CD8-positive, alpha-beta memory T cell (primary cell): ENCODE data around the gene LHPP. TPM values are rescaled to one million over a fixed set of nuclear protein-coding genes. Genes with fewer than 3 reads are reported as not detected.
"Not testable (repeated sequence)": the region's sequence is repeated elsewhere in the genome, so short reads cannot be mapped to it uniquely, and the experiment has no call there.

Experiments
- CTCF ChIA-PET: fragments of 350-600 bp; sonication (Branson Sonifier 250); formaldehyde crosslinking; loops from one replicate; lab custom pipeline; 2021; ENCODE audit warnings: antibody characterized with exemption; lab: Charles Lee
- POLR2A ChIA-PET: fragments of 350-600 bp; sonication (Branson Sonifier 250); formaldehyde crosslinking; loops from one replicate; lab custom pipeline; 2021; ENCODE audit warnings: antibody characterized with exemption; lab: Charles Lee
- DNase-seq, 5 donors: peaks; one replicate each; pipeline versions ENCODE4 v3.0.0 to v3.0.0-alpha.2; 2020 to 2022; ENCODE audit warnings: mixed read lengths in 1 of 5
- H3K27ac ChIP-seq: one replicate; pipeline ENCODE4 v1.7.0; 2013; ENCODE audit warnings: low read depth, mild to moderate bottlenecking, low read length, moderate library complexity
- H3K27me3 ChIP-seq: 2 replicates; pipeline ENCODE4 v1.7.0; 2013; ENCODE audit warnings: low read length, mild to moderate bottlenecking; ENCODE audit not compliant: insufficient read depth, poor library complexity, severe bottlenecking
- H3K36me3 ChIP-seq: 2 replicates; pipeline ENCODE4 v1.7.0; 2013; ENCODE audit warnings: mild to moderate bottlenecking, low read length, moderate library complexity; ENCODE audit not compliant: insufficient read depth
- H3K4me1 ChIP-seq: 2 replicates; pipeline ENCODE4 v1.7.0; 2013; ENCODE audit warnings: mild to moderate bottlenecking, low read length, moderate library complexity; ENCODE audit not compliant: insufficient read depth
- H3K4me3 ChIP-seq: 2 replicates; pipeline ENCODE4 v1.7.0; 2013; ENCODE audit warnings: mild to moderate bottlenecking, low read length
- H3K9me3 ChIP-seq: 2 replicates; pipeline ENCODE4 v1.7.0; 2013; ENCODE audit warnings: mild to moderate bottlenecking, low read length
- H3K27ac Mint-ChIP-seq, 8 donors: one replicate each; pipeline ENCODE4 v1.8.0; 2020 to 2021; ENCODE audit warnings: mixed read lengths in 8 of 8, mild to moderate bottlenecking in 6 of 8, inconsistent platforms in 3 of 8, moderate library complexity in 3 of 8
- H3K27me3 Mint-ChIP-seq, 2 donors: one replicate each; pipeline ENCODE4 v1.8.0; 2020 to 2021; ENCODE audit warnings: mixed read lengths in 2 of 2, mild to moderate bottlenecking in 1 of 2, moderate library complexity in 1 of 2
- H3K36me3 Mint-ChIP-seq, 3 donors: one replicate each; pipeline ENCODE4 v1.8.0; 2020 to 2021; ENCODE audit warnings: mixed read lengths in 3 of 3, inconsistent platforms in 1 of 3, mild to moderate bottlenecking in 1 of 3
- H3K4me1 Mint-ChIP-seq, 3 donors: one replicate each; pipeline ENCODE4 v1.8.0; 2020 to 2021; ENCODE audit warnings: mixed read lengths in 3 of 3, inconsistent platforms in 1 of 3, mild to moderate bottlenecking in 1 of 3
- H3K4me3 Mint-ChIP-seq, 7 donors: one replicate each; pipeline ENCODE4 v1.8.0; 2020 to 2021; ENCODE audit warnings: mixed read lengths in 7 of 7, mild to moderate bottlenecking in 6 of 7, moderate library complexity in 4 of 7, inconsistent platforms in 2 of 7
- H3K9me3 Mint-ChIP-seq, 5 donors: one replicate each; pipeline ENCODE4 v1.8.0; 2020 to 2022; ENCODE audit warnings: mixed read lengths in 5 of 5, mild to moderate bottlenecking in 3 of 5, moderate library complexity in 2 of 5, inconsistent platforms in 1 of 5
- polyA plus RNA-seq: library from polyadenylated mRNA; unstranded; fragments of 300-500 nt; fragmentation: Illumina TruSeq; gene quantifications from one replicate; pipeline ENCODE4 v1.2.3, GENCODE V29; 2021
- total RNA-seq, 2 experiments: library from RNA; stranded (reverse); gene quantifications; one replicate each; pipeline ENCODE4 v1.2.3, GENCODE V29; 2021

Gene LHPP
- total and polyA plus RNA-seq, 3 experiments from 2014 or later = 5.2 to 19.1 (median 6.3) TPM

DNA sequence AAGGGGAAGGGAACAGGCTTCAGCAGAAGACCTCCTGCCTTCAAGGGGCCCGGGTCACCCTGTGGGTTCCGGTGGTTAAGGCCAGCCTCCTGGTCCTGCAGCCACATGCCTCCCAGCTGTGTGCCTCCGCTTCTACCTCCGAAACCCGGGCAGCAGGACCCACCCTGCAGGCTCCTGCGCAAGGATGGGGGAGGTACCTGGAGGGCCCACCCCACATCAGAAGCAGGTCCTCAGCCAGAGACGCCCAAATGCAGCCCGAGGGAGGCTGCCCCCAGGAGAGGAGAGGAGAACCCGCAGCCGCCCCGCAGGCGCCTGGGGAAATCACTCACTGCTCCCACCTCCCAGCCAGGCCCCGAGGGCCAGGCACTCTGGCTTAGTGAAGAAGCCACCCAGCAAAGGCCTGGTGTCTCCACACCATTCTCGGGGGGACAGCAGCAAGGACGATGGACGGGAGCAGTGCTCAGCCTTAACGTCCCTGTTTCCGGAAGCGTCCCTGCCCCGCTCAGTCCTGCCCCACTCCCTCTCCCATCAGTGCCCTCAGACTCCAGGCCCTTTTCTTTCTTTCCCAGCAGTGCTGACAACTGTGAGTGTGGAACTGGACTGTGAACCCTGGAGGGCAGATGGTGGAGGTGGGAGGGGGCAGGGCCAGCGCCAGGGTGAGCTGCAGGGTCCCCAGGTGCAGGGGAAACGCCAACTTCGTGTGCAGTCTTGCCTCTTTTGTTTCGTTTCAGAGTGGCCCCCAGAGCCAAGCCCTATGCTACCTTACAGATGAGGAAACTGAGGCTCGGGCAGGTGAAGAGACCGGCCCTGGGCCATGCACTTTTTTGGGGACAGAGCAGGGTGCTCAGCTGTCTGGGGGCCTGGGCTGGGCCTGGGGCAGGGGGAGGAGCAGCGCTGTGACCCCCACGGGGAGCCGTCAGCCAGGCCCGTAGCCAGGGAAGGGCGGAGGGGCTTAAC, 144.5 kb downstream of the LHPP start:
- POLR2A ChIA-PET = no interaction called here
- Mint-ChIP-seq H3K4me1 (peaks cover 2 to 14% (median 3%) of the 10 kb centered on the region in 3 donors), H3K9me3 (no peaks in the 10 kb centered on the region), H3K27me3 (no peaks in the 10 kb centered on the region), H3K4me3 (peak overlapping the region in 1 of 7 donors; percentile 32), H3K27ac (peak overlapping the region in 1 of 8 donors; percentile 30), H3K36me3 (no peaks in the 10 kb centered on the region)
- H3K4me1 ChIP-seq = peaks cover 4% of the 10 kb centered on the region
- no peaks in the 10 kb centered on the region for H3K9me3 ChIP-seq
- H3K27me3 ChIP-seq = no peaks in the 10 kb centered on the region
- DNase-seq = no peak
- no peak overlapping the region for H3K27ac ChIP-seq
- no peak overlapping the region for H3K4me3 ChIP-seq
- no peaks in the 10 kb centered on the region for H3K36me3 ChIP-seq
- CTCF ChIA-PET = no interaction called here

DNA sequence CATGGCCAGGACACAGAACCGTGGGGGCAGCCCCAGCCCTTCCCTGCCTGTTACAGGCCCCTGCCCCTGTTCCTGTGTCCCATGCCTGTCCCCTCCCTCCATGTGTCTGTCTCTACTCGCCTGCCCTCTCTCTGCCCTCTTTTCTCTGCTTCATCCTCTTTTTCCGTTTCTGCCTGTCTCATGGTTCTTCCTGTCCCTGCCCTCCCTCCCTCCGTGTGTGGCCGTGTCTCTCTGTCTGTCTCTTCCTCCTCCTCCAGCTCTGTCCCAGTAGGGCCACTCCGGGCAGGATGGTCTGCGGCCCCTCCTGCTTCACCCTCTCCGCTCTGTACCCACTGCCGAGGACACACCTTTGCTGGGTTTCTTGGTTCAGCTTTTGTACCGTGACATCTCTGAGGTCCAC, 145.2 kb downstream of the LHPP start:
- peaks cover 11% of the 10 kb centered on the region for H3K4me1 ChIP-seq
- Mint-ChIP-seq H3K9me3 (no peaks in the 10 kb centered on the region), H3K27ac (peak overlapping the region in 1 of 8 donors; percentile 70), H3K36me3 (no peaks in the 10 kb centered on the region), H3K27me3 (peaks cover 0 to under 1% of the 10 kb centered on the region in 2 donors), H3K4me3 (no peak overlapping the region), H3K4me1 (peaks cover 8 to 21% (median 9%) of the 10 kb centered on the region in 3 donors)
- H3K36me3 ChIP-seq = no peaks in the 10 kb centered on the region
- ChIA-PET POLR2A (no interaction called here), CTCF (no interaction called here)
- DNase-seq = no peak
- no peak overlapping the region for H3K27ac ChIP-seq
- no peaks in the 10 kb centered on the region for H3K9me3 ChIP-seq
- no peaks in the 10 kb centered on the region for H3K27me3 ChIP-seq
- no peak overlapping the region for H3K4me3 ChIP-seq

DNA sequence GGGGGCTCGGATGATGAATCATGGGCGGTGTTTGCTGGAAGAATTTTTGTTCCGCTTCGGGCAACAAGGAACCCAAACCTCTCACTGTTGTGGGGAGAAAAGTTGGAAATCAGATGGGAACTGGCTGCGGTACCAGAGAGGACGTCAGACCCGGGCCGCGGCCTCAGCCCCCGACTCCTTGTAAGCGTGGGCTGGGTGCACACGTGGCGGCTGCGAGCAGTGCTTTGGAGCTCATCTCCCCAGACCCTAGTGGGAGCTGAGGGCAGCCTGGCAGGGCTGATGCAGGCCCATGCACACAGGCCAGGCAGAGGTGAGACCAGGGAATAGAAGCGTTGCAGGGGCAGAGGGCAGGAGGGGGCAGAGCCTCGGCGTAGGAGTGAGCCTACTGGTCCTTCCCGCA, 146.1 kb downstream of the LHPP start:
- Mint-ChIP-seq H3K36me3 (no peaks in the 10 kb centered on the region), H3K27me3 (peaks cover 0 to 2% of the 10 kb centered on the region in 2 donors), H3K27ac (no peak overlapping the region), H3K4me3 (no peak overlapping the region), H3K9me3 (no peaks in the 10 kb centered on the region), H3K4me1 (peaks cover 17 to 29% (median 18%) of the 10 kb centered on the region in 3 donors)
- no peak overlapping the region for H3K27ac ChIP-seq
- ChIA-PET POLR2A (no interaction called here), CTCF (no interaction called here)
- no peaks in the 10 kb centered on the region for H3K27me3 ChIP-seq
- no peak overlapping the region for H3K4me3 ChIP-seq
- no peaks in the 10 kb centered on the region for H3K36me3 ChIP-seq
- H3K4me1 ChIP-seq = peaks cover 20% of the 10 kb centered on the region
- H3K9me3 ChIP-seq = no peaks in the 10 kb centered on the region
- DNase-seq = no peak

DNA sequence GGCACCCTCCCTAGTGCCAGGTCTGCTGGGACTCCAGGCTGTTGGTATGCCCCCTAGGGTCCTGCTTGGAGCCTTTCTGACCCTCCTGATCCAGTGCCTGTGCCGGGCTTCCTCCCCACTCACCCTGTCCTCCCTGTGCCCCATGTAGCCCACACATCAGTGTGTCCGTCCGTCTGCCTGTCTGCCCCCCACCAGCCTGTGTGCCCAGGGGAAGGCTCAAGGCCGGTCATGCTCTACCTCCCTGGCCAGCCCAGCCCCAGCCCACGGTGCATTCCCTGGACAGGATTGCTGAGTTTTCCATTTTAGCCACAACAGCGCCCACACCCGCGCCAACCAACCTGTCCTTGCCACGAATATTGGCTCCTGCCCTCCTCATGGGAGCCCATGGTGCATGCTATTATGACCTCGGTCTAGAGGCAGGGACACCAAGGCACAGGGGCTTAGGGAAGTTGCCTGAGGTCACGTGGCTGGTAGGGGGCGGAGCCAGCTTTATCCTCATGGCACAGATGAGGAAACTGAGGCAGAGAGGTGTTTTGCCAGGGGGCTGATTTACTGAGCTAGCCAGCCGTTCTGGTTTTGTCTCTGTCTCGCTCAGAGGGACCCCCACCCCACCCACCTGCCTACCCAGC, 146.6 kb downstream of the LHPP start:
- H3K27ac ChIP-seq = no peak overlapping the region
- no peaks in the 10 kb centered on the region for H3K27me3 ChIP-seq
- no peaks in the 10 kb centered on the region for H3K36me3 Mint-ChIP-seq
- H3K36me3 ChIP-seq = no peaks in the 10 kb centered on the region
- ChIA-PET POLR2A (no interaction called here), CTCF (interaction anchor here (1.2 kb wide), 1 partner anchor 15 kb away, joined by 3 read pairs; no protein-coding TSS in a partner anchor)
- peaks cover 24% of the 10 kb centered on the region for H3K4me1 ChIP-seq
- no peaks in the 10 kb centered on the region for H3K9me3 ChIP-seq
- no peak for DNase-seq
- peak overlapping the region in 1 of 7 donors; percentile 54 for H3K4me3 Mint-ChIP-seq
- H3K4me1 Mint-ChIP-seq = peaks cover 18 to 34% (median 20%) of the 10 kb centered on the region in 3 donors
- H3K4me3 ChIP-seq = no peak overlapping the region
- peaks cover 0 to 2% of the 10 kb centered on the region in 2 donors for H3K27me3 Mint-ChIP-seq
- H3K27ac Mint-ChIP-seq = peak overlapping the region in 1 of 8 donors; percentile 82
- no peaks in the 10 kb centered on the region for H3K9me3 Mint-ChIP-seq

DNA sequence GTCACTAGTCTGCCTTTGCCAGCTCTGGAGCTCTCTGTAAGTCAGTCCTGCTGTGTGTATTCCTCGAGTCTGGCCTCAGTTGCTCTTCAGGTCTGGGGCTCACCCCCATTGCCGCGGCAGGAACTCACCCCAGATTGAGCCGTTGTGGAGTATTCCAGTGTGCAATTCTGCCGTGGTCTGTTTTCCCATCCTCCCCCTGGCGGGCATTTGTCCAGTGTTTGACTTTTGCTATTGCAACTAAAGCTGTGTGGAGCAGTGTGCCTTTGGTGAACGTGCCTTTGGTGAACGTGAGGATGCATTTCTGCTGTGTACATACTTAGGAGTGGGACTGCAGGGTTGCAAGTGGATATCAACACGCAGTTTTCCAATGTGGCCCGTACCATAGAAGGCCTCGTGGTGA, 148.1 kb downstream of the LHPP start:
- Mint-ChIP-seq H3K27ac (peak overlapping the region in 3 of 8 donors; percentile 23 to 68 (median 51)), H3K36me3 (no peaks in the 10 kb centered on the region), H3K9me3 (no peaks in the 10 kb centered on the region), H3K4me1 (peaks cover 24 to 46% (median 29%) of the 10 kb centered on the region in 3 donors), H3K27me3 (peaks cover 0 to 3% of the 10 kb centered on the region in 2 donors), H3K4me3 (peak overlapping the region in 1 of 7 donors; percentile 32)
- ChIA-PET POLR2A (no interaction called here), CTCF (interaction anchor here (1.2 kb wide), 1 partner anchor 17 kb away, joined by 3 read pairs; no protein-coding TSS in a partner anchor)
- H3K27ac ChIP-seq = no peak overlapping the region
- no peaks in the 10 kb centered on the region for H3K36me3 ChIP-seq
- DNase-seq = no peak
- no peaks in the 10 kb centered on the region for H3K27me3 ChIP-seq
- H3K4me3 ChIP-seq = no peak overlapping the region
- peaks cover 33% of the 10 kb centered on the region for H3K4me1 ChIP-seq
- no peaks in the 10 kb centered on the region for H3K9me3 ChIP-seq

DNA sequence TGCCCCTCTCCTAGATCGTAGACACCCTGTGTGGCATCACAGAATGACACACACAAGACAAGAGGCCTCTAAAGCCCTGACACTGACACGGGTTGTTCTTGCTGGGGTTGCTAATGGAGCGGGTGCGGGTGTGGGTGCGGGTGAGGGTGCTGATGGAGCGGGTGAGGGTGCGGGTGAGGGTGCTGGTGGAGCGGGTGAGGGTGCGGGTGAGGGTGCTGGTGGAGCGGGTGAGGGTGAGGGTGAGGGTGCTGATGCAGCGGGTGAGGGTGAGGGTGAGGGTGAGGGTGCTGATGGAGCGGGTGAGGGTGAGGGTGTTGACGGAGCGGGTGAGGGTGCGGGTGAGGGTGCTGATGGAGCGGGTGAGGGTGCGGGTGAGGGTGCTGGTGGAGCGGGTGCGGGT, 148.6 kb downstream of the LHPP start:
- H3K4me1 Mint-ChIP-seq = peaks cover 27 to 51% (median 34%) of the 10 kb centered on the region in 3 donors
- H3K9me3 ChIP-seq, H3K27me3 Mint-ChIP-seq, H3K36me3 Mint-ChIP-seq, POLR2A ChIA-PET, DNase-seq, H3K27ac ChIP-seq, CTCF ChIA-PET, H3K27me3 ChIP-seq, H3K36me3 ChIP-seq, H3K4me3 ChIP-seq, H3K9me3 Mint-ChIP-seq: not testable (repeated sequence)
- peaks cover 33% of the 10 kb centered on the region for H3K4me1 ChIP-seq
- peak overlapping the region in 2 of 8 donors; percentile 23 to 68 for H3K27ac Mint-ChIP-seq
- H3K4me3 Mint-ChIP-seq = peak overlapping the region in 1 of 7 donors; percentile 32

DNA sequence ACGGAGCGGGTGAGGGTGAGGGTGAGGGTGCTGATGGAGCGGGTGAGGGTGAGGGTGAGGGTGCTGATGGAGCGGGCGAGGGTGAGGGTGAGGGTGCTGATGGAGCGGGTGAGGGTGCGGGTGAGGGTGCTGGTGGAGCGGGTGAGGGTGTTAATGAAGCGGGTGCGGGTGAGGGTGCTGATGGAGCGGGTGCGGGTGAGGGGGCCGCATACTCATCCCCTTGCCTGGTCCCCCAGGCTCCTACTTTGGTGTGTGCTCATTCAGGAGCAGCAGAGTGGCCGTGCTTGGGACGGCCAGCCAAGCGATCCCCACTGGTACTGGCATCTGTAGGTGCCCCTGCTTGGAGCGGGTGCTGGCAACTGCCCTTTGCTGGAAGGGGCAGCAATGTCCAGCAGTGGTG, 149.2 kb downstream of the LHPP start:
- H3K4me3 ChIP-seq = peak overlapping the region; percentile 41
- H3K27me3 Mint-ChIP-seq, H3K9me3 Mint-ChIP-seq, H3K9me3 ChIP-seq, POLR2A ChIA-PET, CTCF ChIA-PET, H3K4me3 Mint-ChIP-seq, DNase-seq, H3K36me3 ChIP-seq, H3K36me3 Mint-ChIP-seq, H3K27me3 ChIP-seq, H3K27ac ChIP-seq: not testable (repeated sequence)
- peaks cover 33% of the 10 kb centered on the region for H3K4me1 ChIP-seq
- Mint-ChIP-seq H3K27ac (peak overlapping the region; percentile 54 to 97 (median 88)), H3K4me1 (peaks cover 27 to 58% (median 41%) of the 10 kb centered on the region in 3 donors)
